SU-DHL-6 (cell line): Measurements from ENCODE around the gene LCP1.

ENCODE experiments used
- CTCF ChIP-seq: fragments of 200-600 bp; sonication (generic); IDR thresholded peaks from one replicate; pipeline ENCODE4 v1.5.1; 2017; ENCODE audit warnings: antibody characterized with exemption, mild to moderate bottlenecking, low read length, moderate library complexity; ENCODE audit not compliant: insufficient read depth, poor library complexity, severe bottlenecking
- EZH2phosphoT487 ChIP-seq: fragments of 200-600 bp; sonication (generic), shearing (Covaris generic); conservative IDR thresholded peaks from 2 replicates; pipeline ENCODE4 v1.6.1; 2018; ENCODE audit warnings: mild to moderate bottlenecking, antibody characterized with exemption, low read length, moderate library complexity, mixed read lengths

- TF ChIP-seq CTCF (no peak), EZH2phosphoT487 (no peak)
Measured at GRCh38 chr13:46211483-46212351, 29.7 kb upstream of the LCP1 start, which contains the start of gene LRRC63.
